ENCODE measurements around the gene AKAP12. TPM values are rescaled to one million over a fixed set of nuclear protein-coding genes. Genes with fewer than 3 reads are reported as not detected.

The AKAP12 gene
- polyA plus RNA-seq, 1 donor (not counting 4 experiments of a cell fraction or from before 2014, with no cell fraction given), result 0.56 TPM

DNA sequence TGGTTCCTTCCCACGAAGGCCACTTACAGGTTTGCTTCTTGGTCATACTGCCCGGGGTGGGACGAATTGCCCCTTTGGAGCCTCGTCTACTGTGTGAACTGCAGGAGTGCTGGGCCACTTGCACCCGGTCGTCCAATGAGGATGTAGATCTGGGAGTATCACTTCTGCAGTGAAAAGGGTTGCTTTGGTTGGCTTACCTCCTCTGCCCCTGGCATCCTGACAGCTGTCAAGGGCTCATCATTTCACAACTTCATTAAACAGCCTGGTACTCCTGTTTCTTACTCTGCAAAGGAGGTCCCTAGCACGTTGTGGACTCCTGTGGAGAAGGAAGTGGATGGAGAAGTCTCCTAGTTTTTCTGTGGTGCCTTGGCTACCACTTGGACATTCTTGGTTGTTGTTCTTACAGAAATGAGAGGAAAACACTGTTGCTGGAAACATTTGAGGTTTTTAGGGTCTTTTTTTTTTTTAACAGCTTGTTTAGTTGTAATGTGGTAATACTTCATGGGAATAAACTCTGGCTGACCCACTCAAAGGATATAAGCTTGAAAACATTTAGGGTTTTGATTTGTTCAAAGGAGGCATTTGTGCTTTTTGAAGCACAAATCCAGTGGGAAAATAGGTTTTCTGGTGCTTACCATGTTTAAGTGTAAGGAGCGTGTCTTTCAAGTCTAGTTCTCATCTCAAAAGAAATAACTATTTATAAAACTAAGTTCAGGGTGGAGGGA, 60.7 kb downstream of the AKAP12 start:
- Histone ChIP-seq H3K9ac (ENCODE audit: control insufficient read depth, extremely low read depth, insufficient read depth, low read length) (no peak overlapping the region), H3K36me3 (ENCODE audit: control insufficient read depth in 2 of 2, extremely low read depth in 1 of 2, insufficient read depth in 2 of 2, low read length in 2 of 2) (no peaks in the 10 kb centered on the region), H3K4me1 (ENCODE audit: control insufficient read depth, extremely low read depth, insufficient read depth, low read length) (no peaks in the 10 kb centered on the region), H3K27ac (ENCODE audit: control insufficient read depth, insufficient read depth, low read length) (no peak overlapping the region), H2AFZ (ENCODE audit: control insufficient read depth, low read length) (no peak overlapping the region), H3K27me3 (ENCODE audit: control insufficient read depth, extremely low read depth, insufficient read depth, low read length) (no peaks in the 10 kb centered on the region), H3K9me1 (ENCODE audit: control insufficient read depth, extremely low read depth, insufficient read depth, low read length) (no peaks in the 10 kb centered on the region), H3K9me3 (ENCODE audit: control insufficient read depth, low read depth, low read length) (no peaks in the 10 kb centered on the region), H3K4me2 (ENCODE audit: control insufficient read depth, extremely low read depth, insufficient read depth, low read depth, low read length) (no peak overlapping the region), H3K79me2 (ENCODE audit: control insufficient read depth, insufficient read depth, low read length) (no peaks in the 10 kb centered on the region), H3K4me3 (ENCODE audit: control insufficient read depth in 2 of 3, extremely low read depth in 1 of 3, insufficient read depth in 2 of 3, low read depth in 1 of 3, low read length in 3 of 3) (no peak overlapping the region), H4K20me1 (ENCODE audit: control insufficient read depth, extremely low read depth, insufficient read depth, low read length) (no peaks in the 10 kb centered on the region)
- no peak for DNase-seq (ENCODE audit: low read depth, low spot score)
- no peak for FAIRE-seq
- dilution Hi-C loops (cut with MboI; ENCODE audit: extremely low pct_ligation_motif_present, low sequenced_read_pairs), result no loop called here
- TF ChIP-seq, protein P1, sequence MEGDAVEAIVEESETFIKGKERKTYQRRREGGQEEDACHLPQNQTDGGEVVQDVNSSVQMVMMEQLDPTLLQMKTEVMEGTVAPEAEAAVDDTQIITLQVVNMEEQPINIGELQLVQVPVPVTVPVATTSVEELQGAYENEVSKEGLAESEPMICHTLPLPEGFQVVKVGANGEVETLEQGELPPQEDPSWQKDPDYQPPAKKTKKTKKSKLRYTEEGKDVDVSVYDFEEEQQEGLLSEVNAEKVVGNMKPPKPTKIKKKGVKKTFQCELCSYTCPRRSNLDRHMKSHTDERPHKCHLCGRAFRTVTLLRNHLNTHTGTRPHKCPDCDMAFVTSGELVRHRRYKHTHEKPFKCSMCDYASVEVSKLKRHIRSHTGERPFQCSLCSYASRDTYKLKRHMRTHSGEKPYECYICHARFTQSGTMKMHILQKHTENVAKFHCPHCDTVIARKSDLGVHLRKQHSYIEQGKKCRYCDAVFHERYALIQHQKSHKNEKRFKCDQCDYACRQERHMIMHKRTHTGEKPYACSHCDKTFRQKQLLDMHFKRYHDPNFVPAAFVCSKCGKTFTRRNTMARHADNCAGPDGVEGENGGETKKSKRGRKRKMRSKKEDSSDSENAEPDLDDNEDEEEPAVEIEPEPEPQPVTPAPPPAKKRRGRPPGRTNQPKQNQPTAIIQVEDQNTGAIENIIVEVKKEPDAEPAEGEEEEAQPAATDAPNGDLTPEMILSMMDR (optimal IDR thresholded peaks at IDR 0.05 in 1 of 3, IDR thresholded peaks at IDR 0.05 in 1 of 3, conservative IDR thresholded peaks at IDR 0.05 in 1 of 3; ENCODE audit: extremely low read depth in 1 of 3, insufficient read depth in 2 of 3, low read length in 3 of 3), result no peak
- TF ChIP-seq EZH2 (IDR thresholded peaks at IDR 0.05; ENCODE audit: low read length), result no peak

DNA sequence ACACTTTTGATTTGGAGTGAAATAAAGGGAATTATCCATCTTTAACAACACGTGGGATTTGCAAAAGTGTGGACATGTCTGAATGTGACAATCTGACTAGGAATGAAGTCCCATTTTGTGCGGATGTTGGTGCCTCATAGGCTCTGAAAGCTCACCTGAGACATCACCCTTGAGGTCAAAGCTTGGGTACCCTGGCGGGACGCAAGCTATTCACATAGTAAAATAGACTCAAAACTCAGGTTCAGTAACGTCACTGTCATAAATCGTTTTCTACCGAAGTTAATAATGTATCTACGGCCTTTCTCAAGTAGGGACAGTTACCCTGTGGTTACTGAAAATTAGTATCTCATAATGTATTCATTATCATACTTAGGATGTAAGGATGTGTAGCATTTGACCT, 61.8 kb downstream of the AKAP12 start:
- TF ChIP-seq, protein P1 (optimal IDR thresholded peaks at IDR 0.05 in 1 of 3, IDR thresholded peaks at IDR 0.05 in 1 of 3, conservative IDR thresholded peaks at IDR 0.05 in 1 of 3; ENCODE audit: extremely low read depth in 1 of 3, insufficient read depth in 2 of 3, low read length in 3 of 3), result no peak
- TF ChIP-seq EZH2 (IDR thresholded peaks at IDR 0.05; ENCODE audit: low read length), result no peak

More for the DNA sequence above, 61.8 kb downstream of the AKAP12 start:
- Histone ChIP-seq H3K4me3 (ENCODE audit: control insufficient read depth in 2 of 3, extremely low read depth in 1 of 3, insufficient read depth in 2 of 3, low read depth in 1 of 3, low read length in 3 of 3) (no peak overlapping the region), H3K27me3 (ENCODE audit: control insufficient read depth, extremely low read depth, insufficient read depth, low read length) (no peaks in the 10 kb centered on the region), H3K9me1 (ENCODE audit: control insufficient read depth, extremely low read depth, insufficient read depth, low read length) (no peaks in the 10 kb centered on the region), H3K4me1 (ENCODE audit: control insufficient read depth, extremely low read depth, insufficient read depth, low read length) (no peaks in the 10 kb centered on the region), H3K27ac (ENCODE audit: control insufficient read depth, insufficient read depth, low read length) (no peak overlapping the region), H3K36me3 (ENCODE audit: control insufficient read depth in 2 of 2, extremely low read depth in 1 of 2, insufficient read depth in 2 of 2, low read length in 2 of 2) (no peaks in the 10 kb centered on the region), H3K4me2 (ENCODE audit: control insufficient read depth, extremely low read depth, insufficient read depth, low read depth, low read length) (no peak overlapping the region), H3K9me3 (ENCODE audit: control insufficient read depth, low read depth, low read length) (no peaks in the 10 kb centered on the region), H2AFZ (ENCODE audit: control insufficient read depth, low read length) (no peak overlapping the region), H4K20me1 (ENCODE audit: control insufficient read depth, extremely low read depth, insufficient read depth, low read length) (no peaks in the 10 kb centered on the region), H3K79me2 (ENCODE audit: control insufficient read depth, insufficient read depth, low read length) (no peaks in the 10 kb centered on the region), H3K9ac (ENCODE audit: control insufficient read depth, extremely low read depth, insufficient read depth, low read length) (no peak overlapping the region)
- DNase-seq (ENCODE audit: low read depth, low spot score) (no peak), FAIRE-seq (no peak)
- dilution Hi-C loops (cut with MboI; ENCODE audit: extremely low pct_ligation_motif_present, low sequenced_read_pairs), result no loop called here
